ENCODE measurements around the gene FAM83F.
"Not testable (repeated sequence)": the region's sequence is repeated elsewhere in the genome, so short reads cannot be mapped to it uniquely, and the experiment has no call there.

FAM83F gene

DNA sequence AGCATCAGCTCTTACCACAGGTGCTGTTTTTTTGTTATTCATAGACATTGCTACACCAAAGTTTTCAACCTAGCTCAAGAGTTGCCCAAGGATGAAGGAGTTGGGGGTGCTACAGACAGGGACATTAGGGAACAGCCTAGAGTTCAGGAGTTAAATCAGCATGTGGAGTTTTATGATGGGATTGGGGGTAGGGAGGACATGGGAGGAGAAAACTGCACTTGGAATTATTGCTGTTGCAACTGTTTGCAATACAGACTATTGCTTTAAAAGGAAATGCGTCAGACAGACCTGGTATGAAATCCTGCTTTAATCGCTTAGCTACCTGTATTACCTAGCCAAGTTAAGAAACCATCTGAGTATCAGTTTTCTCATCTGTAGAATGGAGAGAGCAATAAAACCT, 28.3 kb upstream of the FAM83F start:
- DNase-seq = no peak

DNA sequence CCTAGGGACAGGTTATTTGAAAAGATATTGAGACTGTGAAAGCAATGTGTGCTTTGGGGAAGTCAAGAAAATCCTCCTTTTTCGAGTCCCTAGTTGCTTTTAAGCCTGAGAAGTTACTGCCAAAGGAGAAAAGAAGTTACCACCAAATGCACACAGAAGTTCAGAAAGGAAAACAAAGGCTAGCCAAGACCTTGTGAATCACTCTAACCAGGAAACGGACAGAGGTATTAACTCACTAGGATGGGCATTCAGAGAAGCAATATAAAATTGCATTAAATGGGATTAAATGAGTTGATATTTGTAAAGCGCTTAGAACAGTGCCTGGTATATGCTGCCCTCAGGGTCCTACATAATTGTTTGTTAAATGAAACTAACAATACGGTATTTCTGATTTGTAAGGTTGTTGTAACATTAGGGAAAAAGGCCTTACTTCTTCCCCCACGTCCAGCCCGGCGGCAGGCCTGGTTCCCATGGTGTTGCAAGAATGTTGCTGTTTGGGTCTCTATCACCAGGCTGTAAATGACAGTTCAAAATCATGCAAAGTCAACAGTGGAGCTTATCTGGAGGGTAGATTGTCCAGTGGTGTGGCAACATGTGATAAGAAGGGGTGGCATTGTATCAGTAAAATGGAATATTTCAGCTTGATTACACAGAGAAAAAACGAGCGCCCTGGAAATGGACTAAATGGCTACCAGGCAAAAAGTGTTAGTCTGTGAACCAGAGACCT, 27.5 kb upstream of the FAM83F start:
- no peak for DNase-seq

DNA sequence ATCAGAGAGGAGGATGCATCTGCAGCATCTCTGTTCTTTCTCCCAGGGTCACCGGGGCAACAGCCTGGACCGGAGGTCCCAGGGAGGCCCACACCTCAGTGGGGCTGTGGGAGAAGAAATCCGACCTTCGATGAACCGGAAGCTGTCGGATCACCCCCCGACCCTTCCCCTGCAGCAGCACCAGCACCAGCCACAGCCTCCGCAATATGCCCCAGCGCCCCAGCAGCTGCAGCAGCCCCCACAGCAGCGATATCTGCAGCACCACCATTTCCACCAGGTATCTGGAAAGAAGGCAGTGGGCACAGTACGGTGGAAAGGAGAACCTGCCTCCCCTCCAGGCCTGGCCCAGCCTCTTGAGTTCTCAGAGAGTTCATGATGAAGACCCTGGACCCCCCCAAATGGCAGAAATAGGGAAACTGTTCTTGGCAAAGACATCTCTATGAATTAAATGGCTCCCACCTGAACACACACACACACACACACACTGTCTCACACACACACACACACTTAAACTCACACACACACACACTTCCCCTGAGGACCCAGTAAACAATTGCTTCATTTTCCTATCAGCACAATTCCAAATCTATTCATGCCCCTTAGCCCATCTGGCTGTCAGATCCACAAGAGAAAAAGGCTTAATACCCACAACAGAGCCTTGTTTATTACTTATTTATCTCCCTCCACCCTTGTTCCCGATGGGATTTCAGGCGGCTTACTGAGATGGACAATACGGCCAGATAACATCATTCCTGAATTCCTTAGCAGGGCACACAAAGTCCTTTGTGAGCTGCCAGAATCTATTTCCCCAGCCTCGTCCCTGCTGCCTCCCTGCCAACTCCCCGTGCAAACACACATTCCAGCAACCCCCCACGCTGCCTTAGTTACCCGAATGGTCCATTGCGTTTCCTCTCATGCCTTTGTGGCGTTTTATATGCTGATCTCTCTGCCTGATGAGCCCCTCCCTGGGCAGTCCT, 26.5 kb upstream of the FAM83F start:
- DNase-seq = no peak

DNA sequence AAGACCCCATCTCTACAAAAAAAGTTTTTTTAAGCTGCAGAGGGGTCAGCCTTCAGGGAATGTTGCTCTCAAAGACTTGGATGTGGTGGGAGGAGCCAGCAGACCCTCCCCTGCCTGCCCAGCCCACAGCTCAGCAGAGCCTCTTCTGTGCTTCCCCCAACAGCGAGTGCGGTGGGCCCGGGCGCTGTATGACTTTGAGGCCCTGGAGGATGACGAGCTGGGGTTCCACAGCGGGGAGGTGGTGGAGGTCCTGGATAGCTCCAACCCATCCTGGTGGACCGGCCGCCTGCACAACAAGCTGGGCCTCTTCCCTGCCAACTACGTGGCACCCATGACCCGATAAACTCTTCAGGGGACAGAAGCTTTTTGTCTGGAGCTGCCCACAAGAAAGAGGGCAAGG, 24.0 kb upstream of the FAM83F start:
- no peak for DNase-seq

DNA sequence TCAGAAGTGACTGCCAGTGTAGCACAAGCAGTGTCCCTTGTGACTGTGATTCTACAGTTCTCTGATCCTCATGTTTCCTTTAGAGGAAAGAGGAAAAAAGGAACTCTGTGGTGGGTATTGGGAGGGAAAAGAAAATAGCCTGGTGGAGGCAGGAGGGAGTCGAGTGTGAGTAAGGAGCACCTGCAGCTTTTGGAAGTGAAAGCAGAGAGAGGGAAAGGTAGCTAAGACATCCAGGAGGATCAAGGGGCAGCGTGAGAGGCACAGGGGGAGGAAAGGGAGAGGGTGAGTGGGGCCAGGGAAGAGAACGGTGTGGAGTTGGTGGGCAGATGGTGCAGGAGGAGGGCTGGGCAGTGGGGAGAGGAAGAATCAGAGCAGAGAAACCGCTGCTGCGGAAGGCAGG, 22.1 kb upstream of the FAM83F start:
- no peak for DNase-seq

DNA sequence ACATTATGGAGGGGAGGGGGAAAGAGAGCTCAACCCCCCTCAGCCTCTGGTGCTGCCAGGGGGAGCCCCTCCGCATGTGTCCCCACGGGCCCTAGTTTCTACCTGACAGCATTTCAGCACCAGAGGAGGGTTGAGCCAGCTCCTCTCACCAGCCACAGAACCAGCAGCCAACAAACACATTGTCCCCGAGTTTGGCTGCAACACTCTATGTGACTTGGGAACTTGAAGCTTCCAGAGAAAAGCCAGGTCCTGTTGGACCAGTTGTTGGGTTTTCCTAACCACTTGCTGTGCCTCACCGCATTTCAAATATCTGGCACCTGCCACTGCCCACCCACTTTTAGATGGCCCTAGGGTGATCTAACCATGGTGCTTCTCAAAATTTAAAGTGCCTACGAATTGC, 21.1 kb upstream of the FAM83F start:
- DNase-seq = no peak

DNA sequence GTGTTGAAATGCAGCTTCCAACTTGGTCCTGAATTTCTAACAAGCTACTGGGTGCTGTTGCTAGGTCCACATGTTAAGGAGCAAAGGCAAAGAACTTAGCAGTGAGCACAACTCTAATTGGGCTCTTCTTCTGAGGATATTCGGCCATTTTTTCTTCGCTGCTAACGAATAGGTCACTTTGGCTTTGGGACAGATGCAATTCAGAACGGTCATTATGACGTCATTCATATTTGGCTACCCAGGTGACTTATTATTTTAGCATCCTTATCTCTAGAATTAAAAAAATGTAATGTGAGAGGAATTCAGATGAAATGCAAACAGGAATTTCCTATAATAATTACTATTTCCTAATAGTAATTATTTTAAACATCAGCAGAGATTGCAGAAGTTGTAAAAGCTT, 20.7 kb upstream of the FAM83F start:
- no peak for DNase-seq

DNA sequence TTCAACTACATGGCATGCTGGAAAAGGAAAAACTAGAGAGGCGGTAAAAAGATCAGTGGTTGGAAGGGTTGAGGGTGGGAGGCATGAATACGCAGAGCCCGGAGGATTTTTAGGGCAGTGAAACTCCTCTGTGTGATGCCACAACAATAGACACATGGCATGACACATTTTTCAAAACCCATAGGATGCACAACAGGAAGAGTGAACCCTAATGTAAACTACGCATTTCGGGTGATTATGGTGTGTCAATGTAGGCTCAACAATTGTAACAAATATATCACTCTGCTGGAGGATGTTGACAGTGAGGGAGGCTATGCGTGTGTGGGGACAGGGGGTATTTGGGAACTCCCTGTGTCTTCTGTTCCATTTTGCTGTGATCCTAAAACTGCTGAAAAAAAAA, 15.7 kb upstream of the FAM83F start:
- DNase-seq = no peak

DNA sequence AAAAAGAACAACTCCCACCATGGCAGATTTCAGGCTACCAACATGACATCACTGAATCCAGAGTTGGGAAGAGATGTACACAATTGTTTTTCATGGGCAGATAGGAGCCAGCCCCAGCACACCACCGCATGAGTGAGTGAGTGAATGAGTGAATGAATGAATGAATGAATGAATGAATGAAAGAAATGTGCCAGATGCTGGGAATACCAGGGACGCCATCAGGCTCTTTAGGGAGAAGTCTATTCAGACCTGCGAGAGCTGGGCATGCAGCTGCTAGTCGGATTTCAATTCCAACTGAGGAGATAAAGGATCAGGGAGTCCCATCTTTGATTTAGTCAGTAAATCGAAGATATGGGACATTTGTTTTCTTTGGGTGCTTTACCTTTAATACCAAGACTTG, 15.3 kb upstream of the FAM83F start:
- DNase-seq = no peak

DNA sequence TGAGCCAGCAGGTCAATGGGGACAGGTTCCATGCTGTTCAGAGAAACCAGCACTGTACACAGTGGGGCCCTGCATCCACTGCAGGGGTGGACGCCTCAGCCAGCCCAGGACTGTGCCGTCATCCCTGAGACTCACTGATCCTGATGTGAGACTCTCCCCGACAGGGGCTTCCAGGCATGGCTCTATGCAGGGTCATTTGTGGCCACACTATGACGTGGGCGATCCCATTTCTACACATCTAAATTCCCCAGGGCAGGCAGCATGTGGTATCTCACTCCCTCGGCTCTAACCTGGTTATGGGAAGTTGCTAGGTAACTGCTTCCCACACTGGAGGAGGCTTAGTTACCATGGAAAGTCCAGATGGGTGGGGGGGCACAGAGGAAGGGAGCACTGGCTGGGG, 14.2 kb upstream of the FAM83F start:
- DNase-seq = no peak

DNA sequence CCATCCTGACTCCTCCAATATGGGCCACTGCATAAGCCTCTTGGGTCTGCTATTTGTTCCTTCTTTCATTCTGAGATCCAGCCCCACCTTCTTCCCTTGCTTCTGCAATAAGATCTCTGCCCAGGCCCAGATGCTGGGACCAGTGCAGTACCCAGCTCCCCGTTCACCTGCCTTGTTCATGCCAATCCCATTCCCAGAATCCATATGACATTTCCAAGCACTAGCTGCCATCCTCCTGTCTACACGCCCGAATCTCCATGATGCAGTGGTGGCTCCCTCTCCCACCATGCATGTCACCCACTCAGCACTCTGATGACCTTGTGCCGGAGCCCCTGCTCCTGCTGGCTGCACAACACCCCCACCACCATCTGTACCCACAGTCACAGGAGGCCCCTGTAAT, 11.4 kb upstream of the FAM83F start:
- DNase-seq = no peak

DNA sequence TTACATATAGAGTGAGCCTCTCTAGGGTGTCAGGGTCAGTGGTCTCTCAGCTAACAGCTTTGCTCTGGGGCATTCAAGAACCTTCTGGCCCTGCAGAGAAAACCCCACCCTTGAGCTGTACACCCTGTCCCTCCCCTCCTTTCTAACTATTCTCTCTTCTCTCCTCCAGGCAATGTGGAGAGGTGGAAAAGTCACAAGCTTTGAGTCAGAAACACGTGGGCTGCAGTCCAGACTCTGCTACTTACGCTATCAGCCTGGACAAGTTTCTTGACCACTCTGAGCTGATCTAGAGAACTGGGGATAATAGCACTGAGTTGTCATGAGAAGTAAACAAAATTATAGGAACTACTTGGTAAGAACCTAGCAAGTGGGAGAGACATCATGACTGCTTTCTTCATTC, 10.7 kb upstream of the FAM83F start:
- DNase-seq = no peak

DNA sequence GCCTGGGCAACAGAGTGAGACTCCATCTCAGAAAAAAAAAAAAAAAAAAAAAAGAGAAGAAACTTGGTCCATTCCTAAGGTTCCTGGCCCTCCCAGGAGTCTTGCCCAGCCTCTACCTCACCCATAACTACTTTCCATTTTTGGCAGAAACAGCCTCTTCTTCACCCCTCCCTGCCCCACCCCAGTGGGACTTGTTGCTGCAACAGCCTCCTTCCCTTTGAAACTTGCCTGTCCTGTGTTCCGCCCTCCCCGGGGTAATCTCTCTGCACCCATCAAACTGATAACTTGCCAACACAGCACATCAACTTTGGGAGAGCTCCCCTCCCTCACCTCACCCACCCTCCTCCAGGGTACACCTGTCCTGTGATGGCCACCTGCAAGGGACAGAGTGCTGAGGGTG, 10.0 kb upstream of the FAM83F start:
- no peak for DNase-seq

DNA sequence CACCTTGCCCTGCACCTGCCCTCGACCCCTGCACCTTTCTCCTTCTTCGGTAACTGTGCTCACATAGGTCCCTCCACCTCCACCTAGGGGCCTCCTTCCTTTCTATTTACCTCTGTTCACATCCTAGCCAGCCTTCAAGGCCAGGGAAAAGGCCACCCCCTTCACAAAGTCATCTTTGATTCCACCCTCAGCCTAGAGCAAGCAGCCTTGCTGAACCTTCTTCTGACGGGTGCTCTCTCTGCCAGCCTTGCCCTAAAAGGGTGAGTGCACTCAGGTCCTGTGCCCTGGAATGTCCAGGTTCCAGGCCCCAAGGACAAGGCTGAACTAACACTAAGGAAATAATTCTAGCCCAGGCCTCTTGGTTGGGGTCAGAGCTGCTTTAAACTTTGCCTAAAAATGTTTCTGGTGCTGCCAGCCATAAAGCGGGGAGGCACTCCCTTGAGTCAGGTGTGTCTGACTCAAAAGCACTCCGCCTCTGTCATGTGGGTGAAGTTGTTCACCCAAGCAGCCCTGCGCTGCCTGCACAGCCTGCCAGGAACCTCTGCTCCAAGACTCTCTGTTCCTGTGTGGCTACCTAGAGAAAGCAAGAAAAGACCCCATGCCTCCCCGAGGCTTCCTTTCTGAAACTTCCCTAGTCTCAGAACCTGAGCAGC, 9.2 kb upstream of the FAM83F start:
- no peak for DNase-seq

DNA sequence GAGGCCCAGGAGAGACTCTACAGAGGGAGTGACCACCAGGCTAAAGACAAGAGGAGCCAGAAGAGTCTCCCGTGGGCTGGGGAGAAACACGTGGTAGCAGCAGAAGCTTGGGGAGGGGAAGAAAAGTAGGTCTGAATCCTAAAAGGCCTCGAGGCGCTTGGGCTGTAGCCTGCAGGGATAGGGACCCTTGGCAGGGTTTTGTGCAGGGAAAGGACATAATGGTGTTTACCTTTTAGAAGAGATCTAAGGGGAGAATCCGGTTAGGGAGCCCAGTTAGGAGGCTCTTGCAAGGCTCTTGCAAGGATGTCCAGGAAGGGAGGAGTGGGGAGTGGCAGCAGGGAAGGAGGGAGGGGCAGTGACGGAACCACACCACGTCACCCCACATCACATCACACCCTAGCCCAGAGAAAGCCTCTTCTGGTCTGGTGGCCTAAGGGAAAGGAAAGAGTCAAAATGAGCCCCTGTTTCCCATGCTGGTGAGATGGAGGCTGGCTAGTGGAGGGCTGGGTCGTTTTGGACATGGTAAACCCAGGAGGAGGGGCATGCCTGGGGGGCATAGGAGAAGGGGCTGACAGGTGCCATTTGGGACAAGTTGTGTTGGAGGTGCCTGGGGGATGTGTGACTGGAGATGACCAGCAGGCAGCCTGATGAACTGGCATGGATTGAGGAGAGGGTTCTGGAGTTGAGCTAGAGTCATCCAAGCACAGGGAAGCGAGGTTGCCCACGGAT, 6.2 kb upstream of the FAM83F start:
- DNase-seq = no peak

DNA sequence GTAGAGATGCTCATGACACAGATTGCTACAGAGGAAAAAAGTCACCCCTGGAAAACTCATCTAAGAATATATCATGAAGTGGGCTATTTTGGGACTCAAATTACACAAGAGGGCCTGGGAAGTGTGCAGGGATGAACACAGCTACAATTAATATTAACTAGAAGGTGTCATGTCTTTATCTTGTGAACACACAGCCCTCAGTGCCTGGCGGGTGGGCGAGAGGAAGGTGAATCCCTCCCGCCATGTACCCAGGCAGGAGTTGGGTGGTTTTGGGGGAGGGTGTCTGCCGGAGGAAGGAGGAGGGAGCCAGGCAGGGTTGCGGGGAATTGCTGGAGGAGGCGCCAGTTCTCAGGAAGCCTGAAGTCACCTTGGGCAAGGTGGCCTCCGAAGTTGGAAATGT, 5.1 kb upstream of the FAM83F start:
- no peak for DNase-seq

DNA sequence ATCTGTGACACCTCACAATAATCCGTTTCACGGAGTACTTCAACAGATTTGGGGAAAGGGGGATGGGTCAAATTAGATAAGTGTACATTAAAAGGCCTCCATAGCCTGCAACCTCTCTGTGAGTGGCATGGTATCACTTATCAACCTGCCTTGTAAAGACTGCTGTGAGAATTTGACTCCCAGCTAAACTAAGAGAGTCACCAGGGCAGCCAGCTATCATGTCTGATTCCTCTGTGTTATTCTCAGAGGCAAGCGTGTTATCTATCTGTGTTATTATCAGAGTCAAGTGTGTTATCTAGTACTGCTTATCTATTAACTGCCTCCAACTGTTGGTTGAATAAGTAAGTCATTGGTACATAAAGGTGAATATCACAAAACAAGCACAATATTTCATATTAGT, 4.1 kb upstream of the FAM83F start:
- DNase-seq = no peak

DNA sequence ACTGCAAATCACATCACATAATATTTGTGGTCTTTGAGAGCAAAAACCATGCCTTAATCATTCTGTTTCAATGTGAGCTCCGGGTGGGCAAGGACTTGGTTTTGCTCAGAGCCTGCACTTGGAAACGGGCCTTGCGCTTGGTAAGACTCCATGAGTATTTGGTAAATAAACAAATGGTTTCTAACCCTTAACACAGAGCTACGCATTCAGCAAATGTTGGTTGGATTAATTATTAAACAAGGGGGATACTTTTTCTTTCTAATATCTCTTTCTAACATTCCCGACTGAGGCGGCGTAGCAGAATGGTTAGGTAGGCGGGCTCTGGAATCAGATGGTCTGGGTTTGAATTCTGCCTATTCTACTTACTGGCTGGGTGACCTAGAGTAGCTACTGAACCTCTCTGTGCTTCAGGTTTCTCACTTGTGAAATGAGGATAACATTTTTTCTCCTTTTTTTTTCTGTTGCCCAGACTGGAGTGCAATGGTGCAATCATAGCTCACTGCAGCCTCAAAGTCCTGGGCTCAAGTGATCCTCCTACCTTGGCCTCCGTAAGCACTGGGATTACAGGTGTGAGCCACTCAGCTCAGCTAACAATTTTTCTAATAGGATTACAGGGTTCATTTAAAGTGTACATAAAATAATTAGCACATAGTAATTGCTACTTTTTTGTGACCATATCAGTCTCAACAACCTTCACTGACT, 3.4 kb upstream of the FAM83F start:
- no peak for DNase-seq

DNA sequence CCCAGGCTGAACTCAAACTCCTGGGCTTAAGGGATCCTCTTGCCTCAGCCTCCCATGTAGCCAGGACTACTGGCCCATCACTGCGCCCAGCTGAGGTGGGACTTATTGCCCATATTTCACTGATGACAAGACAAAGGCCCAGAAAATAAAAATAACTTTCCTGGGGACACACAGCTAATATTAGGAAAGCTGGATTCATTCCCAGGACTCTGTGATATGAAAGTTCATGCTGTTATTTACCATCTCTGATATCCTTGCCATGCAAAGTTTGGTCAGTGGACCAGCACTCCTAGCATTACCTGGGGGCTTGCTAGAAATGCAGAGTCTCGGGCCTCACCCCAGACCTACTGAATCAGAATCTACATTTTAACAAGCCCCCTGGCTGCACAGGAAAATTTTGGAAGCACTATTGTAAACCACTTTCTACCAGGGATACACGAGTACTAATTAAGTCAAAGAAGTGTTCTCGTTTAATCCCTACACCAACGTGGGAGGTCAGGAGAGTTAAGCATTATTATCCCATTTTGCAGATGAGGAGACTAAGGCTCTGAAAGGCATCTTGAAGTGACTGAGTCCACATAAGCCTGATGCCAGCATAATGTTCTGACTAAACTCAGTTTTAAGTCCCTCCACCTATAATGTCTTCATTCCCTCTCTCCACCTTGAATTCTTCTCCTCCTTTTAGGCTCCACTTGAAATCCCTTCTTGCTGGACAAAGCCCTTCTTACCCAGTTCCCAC, 2.5 kb upstream of the FAM83F start:
- no peak for DNase-seq

DNA sequence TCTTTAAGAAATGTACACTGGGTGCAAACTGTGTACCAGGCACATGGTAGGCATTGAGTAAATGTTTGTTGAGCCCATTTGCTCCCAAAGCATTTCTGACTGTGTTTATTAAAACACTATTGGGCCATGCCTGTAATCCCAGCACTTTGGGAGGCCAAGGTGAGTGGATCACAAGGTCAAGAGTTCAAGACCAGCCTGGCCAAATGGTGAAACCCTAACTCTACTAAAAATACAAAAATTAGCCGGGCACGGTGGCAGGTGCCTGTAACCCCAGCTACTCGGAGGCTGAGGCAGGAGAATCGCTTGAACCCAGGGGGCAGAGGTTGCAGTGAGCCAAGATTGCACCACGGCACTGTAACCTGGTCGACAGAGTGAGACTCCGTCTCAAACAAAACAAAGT, 1.9 kb upstream of the FAM83F start:
- not testable (repeated sequence) for DNase-seq

DNA sequence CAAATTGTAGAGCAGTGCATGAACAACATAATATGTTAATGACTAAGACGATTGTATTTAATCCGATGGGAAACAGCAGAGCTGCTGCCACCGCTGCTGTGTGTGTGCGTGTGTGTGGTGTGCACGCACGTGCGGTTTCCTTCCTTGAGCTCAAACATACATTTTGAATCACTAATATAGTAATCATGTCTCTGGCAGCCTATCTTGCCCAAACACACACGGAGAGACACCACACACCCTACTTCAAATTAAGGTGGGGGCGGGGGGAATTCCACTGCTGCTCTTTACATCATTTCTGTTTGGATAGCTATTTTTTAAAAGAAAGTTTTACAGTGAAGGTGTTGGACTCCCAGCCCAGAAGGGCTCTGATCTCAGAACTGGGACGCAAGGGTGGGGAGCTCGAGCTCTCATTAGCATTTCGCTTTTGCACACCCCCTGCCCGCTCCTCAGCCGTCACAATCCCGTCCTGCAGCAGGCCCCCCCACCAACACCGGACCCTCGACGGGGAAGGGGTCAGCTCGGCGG, 651 bp upstream of the FAM83F start:
- no peak for DNase-seq
